C4-2B (cell line): ENCODE measurements around the gene SLC16A10.
"Not testable (repeated sequence)": the region's sequence is repeated elsewhere in the genome, so short reads cannot be mapped to it uniquely, and the experiment has no call there.

ENCODE experiments used
- ZFX ChIP-seq: fragments of 450-650 bp; IDR thresholded peaks from 2 replicates; pipeline ENCODE4 v1.6.1; 2017
- TF ChIP-seq, protein P1 (sequence below): fragments of 450-650 bp; conservative IDR thresholded peaks from 2 replicates; pipeline ENCODE4 v1.5.1; 2017; ENCODE audit warnings: mild to moderate bottlenecking

GRCh38 chr6:111132669-111133068 is 45.4 kb downstream of the SLC16A10 start:
- TF ChIP-seq, protein P1, sequence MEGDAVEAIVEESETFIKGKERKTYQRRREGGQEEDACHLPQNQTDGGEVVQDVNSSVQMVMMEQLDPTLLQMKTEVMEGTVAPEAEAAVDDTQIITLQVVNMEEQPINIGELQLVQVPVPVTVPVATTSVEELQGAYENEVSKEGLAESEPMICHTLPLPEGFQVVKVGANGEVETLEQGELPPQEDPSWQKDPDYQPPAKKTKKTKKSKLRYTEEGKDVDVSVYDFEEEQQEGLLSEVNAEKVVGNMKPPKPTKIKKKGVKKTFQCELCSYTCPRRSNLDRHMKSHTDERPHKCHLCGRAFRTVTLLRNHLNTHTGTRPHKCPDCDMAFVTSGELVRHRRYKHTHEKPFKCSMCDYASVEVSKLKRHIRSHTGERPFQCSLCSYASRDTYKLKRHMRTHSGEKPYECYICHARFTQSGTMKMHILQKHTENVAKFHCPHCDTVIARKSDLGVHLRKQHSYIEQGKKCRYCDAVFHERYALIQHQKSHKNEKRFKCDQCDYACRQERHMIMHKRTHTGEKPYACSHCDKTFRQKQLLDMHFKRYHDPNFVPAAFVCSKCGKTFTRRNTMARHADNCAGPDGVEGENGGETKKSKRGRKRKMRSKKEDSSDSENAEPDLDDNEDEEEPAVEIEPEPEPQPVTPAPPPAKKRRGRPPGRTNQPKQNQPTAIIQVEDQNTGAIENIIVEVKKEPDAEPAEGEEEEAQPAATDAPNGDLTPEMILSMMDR: not testable (repeated sequence)
- not testable (repeated sequence) for TF ChIP-seq ZFX
